GM12872 (cell line): ENCODE data around the gene PRKCZ.

Experiments used
- TF ChIP-seq, protein P1 (sequence below): IDR thresholded peaks from 3 replicates; pipeline ENCODE4 v1.5.1; 2011; ENCODE audit warnings: low read depth, mild to moderate bottlenecking, low read length, moderate library complexity; ENCODE audit not compliant: insufficient read depth

PRKCZ gene

DNA sequence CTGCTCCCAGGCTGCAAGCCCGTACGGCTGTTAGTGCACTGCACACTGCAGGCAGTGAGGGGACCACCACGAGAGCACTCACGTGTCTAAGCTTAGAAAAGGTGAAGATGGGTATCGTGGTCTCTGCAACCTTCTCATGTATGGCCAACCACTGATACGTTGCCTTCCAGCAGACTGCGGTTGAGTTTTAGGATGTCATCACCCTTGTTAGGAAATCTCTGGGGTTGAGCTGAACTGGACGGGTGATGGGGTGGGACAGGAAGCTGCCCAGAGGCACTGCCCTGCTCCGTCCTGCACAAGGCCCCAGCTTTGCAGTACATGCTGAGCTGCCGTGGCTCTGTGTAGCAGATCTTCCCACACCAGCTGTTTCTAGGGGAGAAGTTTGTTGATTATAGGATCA is 101.0 kb downstream of the PRKCZ start:
- TF ChIP-seq, protein P1, sequence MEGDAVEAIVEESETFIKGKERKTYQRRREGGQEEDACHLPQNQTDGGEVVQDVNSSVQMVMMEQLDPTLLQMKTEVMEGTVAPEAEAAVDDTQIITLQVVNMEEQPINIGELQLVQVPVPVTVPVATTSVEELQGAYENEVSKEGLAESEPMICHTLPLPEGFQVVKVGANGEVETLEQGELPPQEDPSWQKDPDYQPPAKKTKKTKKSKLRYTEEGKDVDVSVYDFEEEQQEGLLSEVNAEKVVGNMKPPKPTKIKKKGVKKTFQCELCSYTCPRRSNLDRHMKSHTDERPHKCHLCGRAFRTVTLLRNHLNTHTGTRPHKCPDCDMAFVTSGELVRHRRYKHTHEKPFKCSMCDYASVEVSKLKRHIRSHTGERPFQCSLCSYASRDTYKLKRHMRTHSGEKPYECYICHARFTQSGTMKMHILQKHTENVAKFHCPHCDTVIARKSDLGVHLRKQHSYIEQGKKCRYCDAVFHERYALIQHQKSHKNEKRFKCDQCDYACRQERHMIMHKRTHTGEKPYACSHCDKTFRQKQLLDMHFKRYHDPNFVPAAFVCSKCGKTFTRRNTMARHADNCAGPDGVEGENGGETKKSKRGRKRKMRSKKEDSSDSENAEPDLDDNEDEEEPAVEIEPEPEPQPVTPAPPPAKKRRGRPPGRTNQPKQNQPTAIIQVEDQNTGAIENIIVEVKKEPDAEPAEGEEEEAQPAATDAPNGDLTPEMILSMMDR, result no peak

- TF ChIP-seq, protein P1, result no peak
These were observed 101.7 kb downstream of the PRKCZ start for GRCh38 chr1:2151911-2152310.

DNA sequence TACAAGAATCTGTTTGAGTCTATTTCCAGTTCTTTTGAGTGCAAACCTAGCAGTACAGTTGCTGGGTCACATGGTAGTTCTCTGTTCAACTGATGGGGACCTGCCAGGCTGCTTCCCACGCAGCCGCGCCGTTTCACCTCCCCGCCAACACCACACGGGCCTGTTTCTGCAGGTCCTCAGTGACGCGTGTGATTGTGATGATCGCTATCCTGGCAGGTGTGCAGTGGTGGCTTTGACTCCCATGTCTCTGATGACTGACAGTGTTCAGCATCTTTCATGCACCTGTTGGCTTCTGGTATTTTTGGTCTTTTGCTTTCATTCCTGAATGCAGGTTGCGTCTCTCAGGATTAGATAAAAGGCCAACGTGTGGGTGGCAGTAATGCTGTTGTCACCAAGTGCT is 102.7 kb downstream of the PRKCZ start:
- TF ChIP-seq, protein P1, result no peak

DNA sequence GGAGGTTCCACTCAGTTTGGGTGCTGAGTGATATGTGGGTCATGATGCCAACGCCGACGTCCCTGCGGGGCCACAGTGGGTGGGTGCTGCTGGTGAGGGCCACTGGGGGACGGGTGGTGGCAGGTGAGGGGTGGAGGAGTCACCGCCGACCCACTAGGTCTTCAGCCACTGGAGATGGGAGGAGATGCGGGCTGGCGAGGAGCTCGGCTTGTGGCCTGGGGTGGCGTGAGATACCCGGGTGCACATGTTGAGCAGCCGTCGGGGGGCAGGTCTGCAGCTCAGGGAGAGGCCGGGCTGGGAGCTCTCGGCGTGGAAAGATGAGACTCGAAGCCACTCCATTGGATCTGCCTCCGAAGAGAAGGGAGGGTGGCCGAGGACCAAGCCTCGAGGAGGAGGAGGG is 103.8 kb downstream of the PRKCZ start:
- TF ChIP-seq, protein P1, result no peak

GRCh38 chr1:2155147-2155598 is 105.0 kb downstream of the PRKCZ start:
- TF ChIP-seq, protein P1, result no peak

GRCh38 chr1:2155788-2156187 is 105.6 kb downstream of the PRKCZ start:
- TF ChIP-seq, protein P1, result no peak

DNA sequence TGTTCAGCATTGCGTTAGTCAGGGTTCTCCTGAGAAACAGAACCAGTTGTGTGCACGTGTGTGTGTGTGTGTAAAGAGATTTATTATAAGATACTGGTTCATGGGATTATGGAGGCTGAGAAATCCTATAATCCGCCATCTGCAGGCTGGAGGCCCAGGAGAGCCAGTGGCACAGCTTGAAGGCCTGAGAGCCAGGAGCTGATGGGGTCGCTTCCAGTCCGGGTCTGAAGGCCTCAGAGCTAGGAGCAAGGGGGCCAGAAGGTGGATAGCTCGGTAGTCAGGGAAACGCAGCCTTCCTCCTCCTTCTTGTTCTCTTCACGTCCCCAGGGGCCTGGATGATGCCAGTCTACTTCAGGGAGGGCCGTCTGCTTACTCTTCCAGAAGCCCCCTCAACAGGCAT is 106.7 kb downstream of the PRKCZ start:
- TF ChIP-seq, protein P1, result no peak

GRCh38 chr1:2157856-2158255 is 107.6 kb downstream of the PRKCZ start:
- TF ChIP-seq, protein P1, result no peak
